MM.1S (cell line): Measurements from ENCODE around the gene POLR2F.

Experiments
- EZH2 ChIP-seq: fragments of 300-600 bp; sonication (generic); optimal IDR thresholded peaks from 2 replicates; pipeline ENCODE3; 2017; ENCODE audit warnings: low read depth, mild to moderate bottlenecking, antibody characterized with exemption, low read length, mixed read lengths
- TF ChIP-seq, protein P1 (sequence below): fragments of 300-600 bp; sonication (generic); IDR thresholded peaks from 2 replicates; pipeline ENCODE4 v1.5.1; 2016; ENCODE audit warnings: antibody characterized with exemption, low read length, mixed read lengths

DNA sequence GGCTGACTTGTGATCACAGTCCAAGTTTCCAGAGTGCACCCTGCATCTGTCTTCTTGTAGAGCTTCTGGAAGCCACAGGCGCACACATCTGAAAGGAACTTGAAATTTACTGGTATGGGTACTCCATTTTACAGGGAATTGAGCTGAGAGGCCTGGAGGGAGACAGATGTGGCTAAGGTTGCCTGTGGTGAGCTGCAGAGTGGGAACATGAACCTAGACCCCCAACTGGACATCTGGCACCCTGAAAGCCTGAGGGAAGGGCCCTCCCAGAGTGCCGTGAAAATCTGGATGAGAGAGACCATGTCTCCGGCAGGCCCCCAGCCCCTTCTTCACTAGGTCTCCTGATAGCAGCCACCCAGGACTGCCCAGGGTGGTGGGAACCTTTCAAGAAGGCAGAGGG is 53.4 kb downstream of the POLR2F start:
- TF ChIP-seq, protein P1, sequence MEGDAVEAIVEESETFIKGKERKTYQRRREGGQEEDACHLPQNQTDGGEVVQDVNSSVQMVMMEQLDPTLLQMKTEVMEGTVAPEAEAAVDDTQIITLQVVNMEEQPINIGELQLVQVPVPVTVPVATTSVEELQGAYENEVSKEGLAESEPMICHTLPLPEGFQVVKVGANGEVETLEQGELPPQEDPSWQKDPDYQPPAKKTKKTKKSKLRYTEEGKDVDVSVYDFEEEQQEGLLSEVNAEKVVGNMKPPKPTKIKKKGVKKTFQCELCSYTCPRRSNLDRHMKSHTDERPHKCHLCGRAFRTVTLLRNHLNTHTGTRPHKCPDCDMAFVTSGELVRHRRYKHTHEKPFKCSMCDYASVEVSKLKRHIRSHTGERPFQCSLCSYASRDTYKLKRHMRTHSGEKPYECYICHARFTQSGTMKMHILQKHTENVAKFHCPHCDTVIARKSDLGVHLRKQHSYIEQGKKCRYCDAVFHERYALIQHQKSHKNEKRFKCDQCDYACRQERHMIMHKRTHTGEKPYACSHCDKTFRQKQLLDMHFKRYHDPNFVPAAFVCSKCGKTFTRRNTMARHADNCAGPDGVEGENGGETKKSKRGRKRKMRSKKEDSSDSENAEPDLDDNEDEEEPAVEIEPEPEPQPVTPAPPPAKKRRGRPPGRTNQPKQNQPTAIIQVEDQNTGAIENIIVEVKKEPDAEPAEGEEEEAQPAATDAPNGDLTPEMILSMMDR = no peak
- TF ChIP-seq EZH2 = no peak
